ENCODE measurements around the gene BHLHA9. TPM values are rescaled to one million over a fixed set of nuclear protein-coding genes. Genes with fewer than 3 reads are reported as not detected.
A peak's percentile ranks its signal among the peaks of the same experiment; 100 is the strongest.
"Not testable (repeated sequence)": the region's sequence is repeated elsewhere in the genome, so short reads cannot be mapped to it uniquely, and the experiment has no call there.

BHLHA9 gene
- total RNA-seq, 1 experiment from 2014 or later, result not detected

DNA sequence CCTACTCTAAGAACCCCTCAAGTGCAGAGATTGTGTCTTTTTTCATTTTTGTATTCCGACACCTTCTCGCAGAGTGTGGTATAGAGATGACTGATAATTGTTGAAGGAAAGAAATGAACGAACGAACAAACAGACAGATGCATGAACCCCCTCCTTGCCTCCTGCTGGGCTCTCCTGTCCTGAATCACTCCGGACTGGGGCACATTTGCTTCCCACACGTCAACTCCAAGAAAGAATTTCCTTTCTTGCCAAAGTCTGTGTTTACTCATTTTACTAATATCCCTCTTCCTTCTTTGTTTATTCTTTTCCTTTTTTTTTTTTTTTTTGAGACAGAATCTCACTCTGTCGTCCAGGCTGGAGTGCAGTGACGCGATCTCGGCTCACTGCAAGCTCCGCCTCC, 37.5 kb upstream of the BHLHA9 start:
- no peak overlapping the region for H3K4me3 ChIP-seq
- peaks cover 35% of the 10 kb centered on the region for H3K27me3 ChIP-seq (replicated peaks)
- H3K9me3 ChIP-seq (replicated peaks), result 0 out of 2 replicates have a peak, but pooled peaks cover 3% of the 10 kb centered on the region
- no peaks in the 10 kb centered on the region for H3K36me3 ChIP-seq
- peaks cover 6% of the 10 kb centered on the region for H3K4me1 ChIP-seq (replicated peaks)
- no peak for DNase-seq (ENCODE audit: low read depth in 1 of 2, low spot score in 2 of 2)
- H3K27ac ChIP-seq, result no peak overlapping the region

DNA sequence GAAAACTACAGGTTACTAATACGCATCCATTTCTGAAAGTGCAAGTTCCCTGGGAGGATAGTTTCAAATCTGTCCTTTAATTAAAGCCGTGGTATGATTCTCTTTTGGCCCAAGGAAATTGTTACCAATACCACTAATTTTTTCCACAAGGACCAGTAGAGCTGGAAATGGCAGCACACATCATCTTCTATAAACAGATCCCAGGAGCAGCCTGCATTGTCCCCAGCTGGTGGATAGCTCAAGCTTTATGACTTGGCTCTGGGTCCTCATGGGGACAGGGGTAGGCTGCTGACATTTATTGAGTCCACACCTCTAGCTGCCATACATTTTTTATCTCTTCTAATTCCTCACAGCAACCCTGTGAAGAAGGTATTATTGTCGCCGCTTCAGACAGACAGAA, 35.8 kb upstream of the BHLHA9 start:
- H3K27ac ChIP-seq, result no peak overlapping the region
- DNase-seq (ENCODE audit: low read depth in 1 of 2, low spot score in 2 of 2), result no peak
- H3K9me3 ChIP-seq (replicated peaks), result no peaks in the 10 kb centered on the region

GRCh38 chr17:1237471-1237870, 32.8 kb upstream of the BHLHA9 start:
- no peak for DNase-seq (ENCODE audit: low read depth in 1 of 2, low spot score in 2 of 2)
- Histone ChIP-seq H3K4me1 (replicated peaks) (peaks cover 3% of the 10 kb centered on the region; the same call in 1 of the 2 replicates), H3K4me3 (no peak overlapping the region), H3K27me3 (replicated peaks) (no peaks in the 10 kb centered on the region), H3K27ac (no peak overlapping the region), H3K36me3 (no peaks in the 10 kb centered on the region), H3K9me3 (replicated peaks) (no peaks in the 10 kb centered on the region)

More for the DNA sequence above, 35.8 kb upstream of the BHLHA9 start:
- Histone ChIP-seq H3K36me3 (no peaks in the 10 kb centered on the region), H3K4me1 (replicated peaks) (peaks cover 5% of the 10 kb centered on the region), H3K4me3 (no peak overlapping the region), H3K27me3 (replicated peaks) (peaks cover 20% of the 10 kb centered on the region)

GRCh38 chr17:1239210-1239609, 31.0 kb upstream of the BHLHA9 start:
- DNase-seq (ENCODE audit: low read depth in 1 of 2, low spot score in 2 of 2), result peak; percentile 51 to 63
- H3K4me1 ChIP-seq (replicated peaks), result peaks cover 3% of the 10 kb centered on the region; the same call in 1 of the 2 replicates
- H3K36me3 ChIP-seq, result no peaks in the 10 kb centered on the region
- no peaks in the 10 kb centered on the region for H3K27me3 ChIP-seq (replicated peaks)
- no peak overlapping the region for H3K4me3 ChIP-seq
- H3K9me3 ChIP-seq (replicated peaks), result no peaks in the 10 kb centered on the region
- peak overlapping the region; percentile 43 for H3K27ac ChIP-seq

DNA sequence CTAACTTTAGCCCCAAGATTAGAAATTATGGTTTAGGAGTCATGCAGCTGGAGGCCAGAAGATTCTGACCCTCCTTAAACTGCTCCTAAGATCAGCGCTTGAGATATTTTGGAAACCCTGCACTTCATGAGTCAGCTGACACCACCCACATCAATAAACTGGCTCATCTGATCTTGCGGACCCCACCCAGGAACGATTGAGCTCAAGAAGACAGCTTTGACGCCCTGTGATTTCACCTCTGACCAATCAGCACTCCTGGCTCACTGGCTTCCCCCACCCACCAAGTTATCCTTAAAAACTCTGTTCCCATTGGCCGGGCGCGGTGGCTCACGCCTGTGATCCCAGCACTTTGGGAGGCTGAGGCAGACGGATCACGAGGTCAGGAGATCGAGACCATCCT, 29.8 kb upstream of the BHLHA9 start:
- H3K4me3 ChIP-seq; H3K27ac ChIP-seq; DNase-seq (ENCODE audit: low read depth in 1 of 2, low spot score in 2 of 2); H3K9me3 ChIP-seq (replicated peaks); H3K27me3 ChIP-seq (replicated peaks); H3K36me3 ChIP-seq; H3K4me1 ChIP-seq (replicated peaks): not testable (repeated sequence)

DNA sequence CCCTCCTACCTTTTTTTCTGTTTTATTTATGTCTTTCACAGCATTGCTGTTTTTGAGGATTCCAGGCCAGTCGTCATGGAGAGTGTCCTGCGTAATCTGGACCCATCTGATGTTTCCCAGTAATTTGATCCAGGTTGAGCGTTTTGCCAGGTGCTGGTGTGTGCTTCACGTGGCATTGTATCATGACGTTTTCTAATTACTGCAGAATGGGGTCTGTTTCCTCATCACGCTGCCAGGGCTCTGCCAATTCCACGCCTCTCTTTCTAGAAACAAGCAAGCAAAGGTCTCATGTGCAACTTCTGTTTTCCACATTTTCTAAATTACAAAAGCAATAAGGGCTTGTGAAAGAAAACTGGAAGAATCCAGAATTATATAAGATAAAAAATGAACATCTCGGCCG, 28.3 kb upstream of the BHLHA9 start:
- H3K4me1 ChIP-seq (replicated peaks), result peaks cover 3% of the 10 kb centered on the region; the same call in 1 of the 2 replicates
- DNase-seq (ENCODE audit: low read depth in 1 of 2, low spot score in 2 of 2), result no peak

GRCh38 chr17:1244606-1245012, 25.6 kb upstream of the BHLHA9 start:
- Histone ChIP-seq H3K9me3 (replicated peaks) (no peaks in the 10 kb centered on the region), H3K27me3 (replicated peaks) (no peaks in the 10 kb centered on the region), H3K4me3 (no peak overlapping the region), H3K4me1 (replicated peaks) (no peaks in the 10 kb centered on the region), H3K27ac (no peak overlapping the region), H3K36me3 (no peaks in the 10 kb centered on the region)
- DNase-seq (ENCODE audit: low read depth in 1 of 2, low spot score in 2 of 2), result no peak

More for the DNA sequence above, 28.3 kb upstream of the BHLHA9 start:
- no peak overlapping the region for H3K4me3 ChIP-seq
- H3K27ac ChIP-seq, result no peak overlapping the region
- no peaks in the 10 kb centered on the region for H3K36me3 ChIP-seq
- H3K9me3 ChIP-seq (replicated peaks), result no peaks in the 10 kb centered on the region
- no peaks in the 10 kb centered on the region for H3K27me3 ChIP-seq (replicated peaks)

GRCh38 chr17:1251866-1252608, 18.2 kb upstream of the BHLHA9 start:
- peaks cover 5% of the 10 kb centered on the region; the same call in 1 of the 2 replicates for H3K4me1 ChIP-seq (replicated peaks)
- H3K36me3 ChIP-seq, result no peaks in the 10 kb centered on the region
- no peaks in the 10 kb centered on the region for H3K9me3 ChIP-seq (replicated peaks)
- no peak overlapping the region for H3K27ac ChIP-seq
- DNase-seq (ENCODE audit: low read depth in 1 of 2, low spot score in 2 of 2), result no peak
- no peaks in the 10 kb centered on the region for H3K27me3 ChIP-seq (replicated peaks)
- no peak overlapping the region for H3K4me3 ChIP-seq

GRCh38 chr17:1255041-1255440, 15.2 kb upstream of the BHLHA9 start:
- Histone ChIP-seq H3K9me3 (replicated peaks) (peaks cover 2% of the 10 kb centered on the region; the same call in 1 of the 2 replicates), H3K27me3 (replicated peaks) (no peaks in the 10 kb centered on the region), H3K27ac (no peak overlapping the region), H3K4me3 (no peak overlapping the region), H3K36me3 (no peaks in the 10 kb centered on the region), H3K4me1 (replicated peaks) (peaks cover 12% of the 10 kb centered on the region)
- no peak for DNase-seq (ENCODE audit: low read depth in 1 of 2, low spot score in 2 of 2)

GRCh38 chr17:1256699-1257098, 13.5 kb upstream of the BHLHA9 start:
- H3K27ac ChIP-seq, result no peak overlapping the region
- peaks cover 2% of the 10 kb centered on the region; the same call in 1 of the 2 replicates for H3K9me3 ChIP-seq (replicated peaks)
- no peaks in the 10 kb centered on the region for H3K36me3 ChIP-seq
- DNase-seq (ENCODE audit: low read depth in 1 of 2, low spot score in 2 of 2), result no peak
- peaks cover 6% of the 10 kb centered on the region; the same call in 1 of the 2 replicates for H3K27me3 ChIP-seq (replicated peaks)
- H3K4me1 ChIP-seq (replicated peaks), result peaks cover 12% of the 10 kb centered on the region
- no peak overlapping the region for H3K4me3 ChIP-seq

DNA sequence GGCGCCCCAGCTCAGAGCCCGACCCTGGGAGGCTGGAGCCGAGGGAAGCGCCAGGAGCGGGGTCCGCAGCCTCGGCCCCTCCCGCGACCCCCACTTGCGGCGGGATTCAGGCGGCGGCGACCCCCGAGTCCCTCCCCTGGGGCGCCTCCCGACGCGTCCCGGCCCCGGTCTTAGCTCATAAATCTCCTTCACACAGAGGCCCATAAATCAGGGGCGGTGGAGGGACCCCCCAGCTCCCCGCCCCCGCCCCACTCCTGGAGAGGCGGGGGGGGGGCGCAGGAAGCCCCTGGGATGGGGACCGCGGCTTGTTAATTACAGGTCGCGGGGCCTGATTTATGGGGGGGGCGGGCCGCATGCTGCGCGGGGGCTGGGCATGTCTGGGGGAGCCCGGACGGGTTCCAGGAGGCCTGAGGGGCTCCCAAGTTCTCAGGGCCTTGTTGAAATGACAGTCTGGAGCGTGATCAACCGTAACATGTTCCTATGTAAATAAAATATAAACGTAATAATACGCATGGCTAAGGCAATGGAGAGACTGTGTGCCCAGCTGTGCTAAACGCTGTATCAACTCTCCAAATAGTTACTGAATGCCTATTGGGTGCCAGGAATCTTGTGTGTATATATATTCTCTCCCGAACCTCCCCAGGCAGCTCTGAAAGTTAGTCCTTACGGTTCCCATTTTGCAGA, 10.0 kb upstream of the BHLHA9 start:
- H3K27ac ChIP-seq, result no peak overlapping the region
- H3K27me3 ChIP-seq (replicated peaks), result peaks cover 6% of the 10 kb centered on the region; the same call in 1 of the 2 replicates
- no peaks in the 10 kb centered on the region for H3K36me3 ChIP-seq
- no peak for DNase-seq (ENCODE audit: low read depth in 1 of 2, low spot score in 2 of 2)
- H3K9me3 ChIP-seq (replicated peaks), result peaks cover 2% of the 10 kb centered on the region; the same call in 1 of the 2 replicates
- H3K4me3 ChIP-seq, result peak overlapping the region; percentile 39
- peaks cover 7% of the 10 kb centered on the region for H3K4me1 ChIP-seq (replicated peaks)

DNA sequence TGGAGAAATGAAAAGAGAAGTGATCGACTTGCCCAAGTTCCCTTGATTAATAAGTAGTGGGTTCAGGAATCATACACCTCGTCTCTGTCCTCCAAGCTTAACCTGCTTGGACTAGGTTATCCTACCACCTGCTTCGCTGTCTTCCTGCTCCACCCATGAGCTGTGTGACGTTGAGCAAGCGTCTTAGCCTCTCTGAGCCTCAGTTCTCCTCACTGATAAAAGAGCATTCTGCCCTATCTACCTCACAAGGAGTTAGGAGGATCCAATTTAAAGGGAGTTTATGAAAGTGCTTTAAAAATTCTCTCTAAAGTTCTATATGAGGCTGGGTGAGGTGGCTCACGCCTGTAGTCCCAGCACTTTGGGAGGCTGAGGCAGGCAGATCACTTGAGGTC, 9.5 kb upstream of the BHLHA9 start:
- H3K36me3 ChIP-seq, result no peaks in the 10 kb centered on the region
- no peak overlapping the region for H3K27ac ChIP-seq
- DNase-seq (ENCODE audit: low read depth in 1 of 2, low spot score in 2 of 2), result no peak
- peaks cover 6% of the 10 kb centered on the region; the same call in 1 of the 2 replicates for H3K27me3 ChIP-seq (replicated peaks)
- peaks cover 2% of the 10 kb centered on the region; the same call in 1 of the 2 replicates for H3K9me3 ChIP-seq (replicated peaks)
- H3K4me1 ChIP-seq (replicated peaks), result peaks cover 7% of the 10 kb centered on the region
- no peak overlapping the region for H3K4me3 ChIP-seq

- Histone ChIP-seq H3K27ac (no peak overlapping the region), H3K27me3 (replicated peaks) (peaks cover 6% of the 10 kb centered on the region; the same call in 1 of the 2 replicates), H3K9me3 (replicated peaks) (no peaks in the 10 kb centered on the region), H3K4me3 (no peak overlapping the region), H3K4me1 (replicated peaks) (peaks cover 12% of the 10 kb centered on the region), H3K36me3 (no peaks in the 10 kb centered on the region; the same call in 1 of the 2 replicates)
- no peak for DNase-seq (ENCODE audit: low read depth in 1 of 2, low spot score in 2 of 2)
These were observed 6.0 kb upstream of the BHLHA9 start for GRCh38 chr17:1264196-1264595.

GRCh38 chr17:1267471-1267943, 2.7 kb upstream of the BHLHA9 start:
- H3K9me3 ChIP-seq (replicated peaks), result no peaks in the 10 kb centered on the region
- H3K36me3 ChIP-seq, result no peaks in the 10 kb centered on the region; the same call in 1 of the 2 replicates
- peaks cover 6% of the 10 kb centered on the region; the same call in 1 of the 2 replicates for H3K4me1 ChIP-seq (replicated peaks)
- H3K27me3 ChIP-seq (replicated peaks), result peaks cover 25% of the 10 kb centered on the region
- peak overlapping the region; percentile 58 for H3K4me3 ChIP-seq
- DNase-seq (ENCODE audit: low read depth in 1 of 2, low spot score in 2 of 2), result no peak
- peak overlapping the region; percentile 50 for H3K27ac ChIP-seq
